HG03066 (cell line): ENCODE results near the gene HDHD3.
"Not testable (repeated sequence)": the region's sequence is repeated elsewhere in the genome, so short reads cannot be mapped to it uniquely, and the experiment has no call there.

ENCODE experiments used
- ATAC-seq: cut with Tn5 transposase; IDR thresholded peaks from one replicate; pipeline ENCODE4 v1.9.1; 2021; ENCODE audit warnings: low read depth; ENCODE audit not compliant: unreplicated experiment

Gene HDHD3

DNA sequence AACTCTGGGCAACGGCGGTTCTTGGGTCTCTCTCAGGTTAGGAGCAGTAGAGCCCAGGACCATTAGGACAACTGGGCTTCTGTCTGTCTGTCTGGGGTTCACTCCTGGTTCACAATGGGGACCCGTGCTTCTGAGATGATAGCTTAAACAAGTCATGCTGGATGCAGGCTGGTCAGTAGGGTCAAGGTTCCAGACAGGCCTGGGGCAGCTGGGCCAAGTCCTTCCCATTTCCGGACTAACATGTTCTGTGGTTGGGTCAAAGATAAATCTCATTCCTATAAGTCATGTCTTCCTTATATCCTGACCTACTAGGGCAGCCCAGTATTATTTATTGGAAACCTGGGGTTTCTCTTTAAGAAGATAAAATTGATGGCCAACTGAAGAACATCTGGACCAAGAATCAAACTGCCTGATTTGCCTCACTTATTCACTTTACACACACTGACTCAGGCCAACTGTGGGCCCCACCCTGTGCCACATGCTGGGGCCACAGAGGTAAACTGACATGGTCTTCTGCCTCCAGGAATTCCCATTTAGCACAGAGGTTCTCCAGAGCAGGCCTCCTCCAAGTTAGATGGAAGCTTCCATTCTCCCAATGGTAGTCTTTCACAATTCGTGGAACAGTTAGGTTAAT lies 8.3 kb downstream of the HDHD3 start:
- no peak for ATAC-seq

DNA sequence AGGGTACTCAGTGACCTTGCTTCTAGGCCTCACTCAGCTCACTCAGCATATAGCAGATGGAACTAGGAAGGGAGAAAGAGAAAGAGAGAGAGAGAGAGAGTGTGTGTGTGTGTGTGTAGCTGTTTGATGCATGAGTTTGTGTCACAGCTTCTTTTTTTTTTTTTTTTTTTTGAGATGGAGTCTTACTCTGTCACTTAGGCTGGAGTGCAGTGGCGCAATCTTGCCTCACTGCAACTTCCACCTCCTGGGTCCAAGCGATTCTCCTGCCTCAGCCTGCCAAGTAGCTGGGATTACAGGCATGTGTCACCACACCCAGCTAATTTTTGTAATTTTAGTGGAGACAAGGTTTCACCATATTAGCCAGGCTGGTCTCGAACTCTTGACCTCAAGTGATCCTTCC lies 11.1 kb downstream of the HDHD3 start:
- ATAC-seq, result not testable (repeated sequence)

DNA sequence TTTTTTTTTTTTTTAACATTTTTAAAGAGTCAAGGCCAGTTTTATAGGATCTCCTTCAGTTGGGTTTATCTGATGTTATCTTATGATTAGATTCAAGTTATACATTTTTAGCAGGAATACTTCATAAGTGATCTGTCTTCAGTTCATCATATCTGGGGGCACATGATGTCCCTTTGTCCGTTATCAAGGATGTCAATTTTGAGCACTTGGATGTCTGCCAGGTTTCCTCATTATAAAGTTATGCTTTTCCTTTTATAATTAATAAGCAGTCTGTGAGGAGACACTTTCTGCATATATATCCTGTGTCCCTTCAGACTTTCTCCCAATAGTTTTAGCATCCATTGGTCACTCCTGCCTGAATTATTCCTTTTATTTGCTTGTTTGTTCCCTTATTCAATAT lies 11.8 kb downstream of the HDHD3 start:
- ATAC-seq, result no peak

DNA sequence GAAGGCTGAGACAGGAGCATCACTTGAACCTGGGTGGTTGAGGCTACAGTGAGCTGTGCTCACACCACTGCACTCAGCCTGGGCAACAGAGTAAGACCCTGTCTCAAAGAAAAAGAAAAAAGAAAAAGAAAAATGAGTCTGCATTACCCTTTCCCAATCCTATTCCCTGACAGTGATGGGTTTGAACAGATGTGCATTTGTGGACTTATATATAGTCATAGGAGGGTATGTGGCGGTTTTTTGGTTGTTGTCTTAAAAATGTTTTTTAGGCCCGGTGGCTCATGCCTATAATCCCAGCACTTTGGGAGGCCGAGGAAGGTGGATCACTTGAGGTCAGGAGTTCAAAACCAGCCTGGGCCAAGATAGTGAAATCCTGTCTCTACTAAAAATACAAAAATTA lies 13.4 kb downstream of the HDHD3 start:
- ATAC-seq, result no peak

DNA sequence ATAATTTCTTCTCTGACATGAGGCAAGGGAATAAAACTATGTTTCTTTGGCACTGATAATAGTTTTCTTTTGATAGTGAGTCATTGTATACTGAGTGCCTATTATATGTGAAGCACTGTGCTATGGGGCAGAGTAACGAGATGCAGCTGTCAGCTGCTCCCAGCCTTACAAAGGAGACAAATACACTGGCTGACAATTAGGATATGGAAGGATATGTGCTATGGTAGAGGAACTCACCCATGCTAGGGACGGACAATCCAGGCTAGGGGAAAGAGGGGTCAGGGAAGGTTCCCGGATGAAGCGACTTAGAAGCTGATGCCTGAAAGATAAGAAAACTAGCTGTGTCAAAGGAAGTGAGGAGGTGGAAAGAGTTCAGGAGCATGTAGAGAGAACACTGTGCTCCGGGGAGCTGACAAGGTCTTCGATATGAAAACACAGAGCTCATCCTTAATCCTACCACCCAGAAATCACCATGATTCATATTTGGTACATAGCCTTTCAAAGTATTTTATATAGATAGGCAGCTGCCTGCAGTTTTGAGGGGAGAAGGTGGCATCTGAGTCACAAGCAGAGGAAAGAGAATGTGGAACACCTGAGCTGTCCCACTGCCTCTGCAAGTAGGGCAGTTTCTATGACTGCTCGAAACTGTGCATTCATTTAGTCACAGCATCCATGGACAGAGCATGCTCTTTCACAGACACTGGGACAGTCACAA lies 15.3 kb downstream of the HDHD3 start:
- no peak for ATAC-seq

DNA sequence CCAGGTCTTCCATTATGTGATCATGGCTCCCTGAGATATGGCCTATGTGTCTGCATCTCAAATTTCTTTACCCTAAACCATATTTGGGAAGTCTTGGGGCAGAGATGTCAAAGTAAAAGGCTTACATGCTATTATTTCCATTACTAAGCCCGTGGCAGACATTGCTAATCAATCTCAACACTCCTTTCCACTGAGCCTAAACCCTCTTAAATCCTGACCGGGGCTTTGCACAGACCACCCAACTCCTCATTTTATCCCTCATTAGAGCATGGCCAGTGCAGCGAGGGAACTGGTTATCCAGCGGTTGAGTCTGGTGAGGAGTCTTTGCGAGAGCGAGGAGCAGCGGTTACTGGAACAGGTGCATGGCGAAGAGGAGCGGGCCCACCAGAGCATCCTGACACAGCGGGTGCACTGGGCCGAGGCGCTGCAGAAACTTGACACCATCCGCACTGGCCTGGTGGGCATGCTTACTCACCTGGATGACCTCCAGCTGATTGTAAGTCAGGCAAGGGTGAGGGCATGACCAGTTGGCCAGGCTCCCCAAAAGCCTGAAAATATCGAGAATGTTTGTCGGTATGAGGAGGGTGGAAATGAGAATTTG lies 16.4 kb downstream of the HDHD3 start:
- no peak for ATAC-seq

DNA sequence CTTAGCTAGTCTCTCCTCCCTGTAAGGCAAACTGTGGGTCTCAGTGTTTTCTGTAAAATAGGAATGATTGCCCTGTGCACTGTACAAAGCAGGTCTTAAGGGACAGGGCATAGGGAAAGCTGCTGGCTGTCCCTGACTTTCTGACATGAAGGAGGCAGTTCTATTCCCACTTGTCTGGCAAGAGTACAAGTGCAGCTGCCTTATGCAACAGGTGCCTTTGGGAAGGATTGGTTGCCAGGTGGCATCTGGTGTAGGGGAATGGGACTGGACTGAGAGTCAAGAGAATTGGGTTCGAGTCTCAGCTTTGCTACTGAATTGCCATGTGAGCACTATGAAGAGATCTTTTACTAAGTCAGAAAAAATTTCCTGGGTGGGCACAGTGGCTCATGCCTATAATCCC lies 17.4 kb downstream of the HDHD3 start:
- ATAC-seq, result no peak

DNA sequence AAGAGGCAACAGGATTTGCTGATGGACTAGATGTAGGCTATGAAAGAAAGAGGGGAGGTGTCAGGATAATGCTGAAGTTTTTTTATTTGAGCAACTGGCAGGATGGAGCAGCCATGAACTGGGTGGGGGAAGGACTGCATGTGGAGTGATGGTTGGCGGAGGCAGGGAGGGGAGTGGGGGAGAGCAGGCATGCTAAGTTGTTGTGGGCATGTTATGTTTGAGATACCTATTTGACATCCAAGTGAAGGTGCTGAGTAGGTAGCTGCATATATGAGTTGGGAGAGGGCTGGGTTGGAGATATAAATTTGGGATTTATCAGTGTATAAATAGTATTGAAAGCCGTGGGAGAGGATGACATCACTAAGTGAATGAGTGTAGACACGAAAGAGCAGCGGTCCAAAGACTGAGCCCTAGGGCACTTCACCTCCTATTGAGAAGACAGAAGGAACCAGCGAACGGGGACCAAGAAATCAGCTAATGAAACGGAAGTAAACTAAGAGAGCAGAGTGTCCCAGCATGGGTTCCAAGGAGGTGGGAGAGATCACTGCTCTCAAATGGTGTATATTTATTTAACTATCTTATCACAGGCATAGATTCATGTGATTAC lies 20.0 kb downstream of the HDHD3 start:
- ATAC-seq, result no peak

DNA sequence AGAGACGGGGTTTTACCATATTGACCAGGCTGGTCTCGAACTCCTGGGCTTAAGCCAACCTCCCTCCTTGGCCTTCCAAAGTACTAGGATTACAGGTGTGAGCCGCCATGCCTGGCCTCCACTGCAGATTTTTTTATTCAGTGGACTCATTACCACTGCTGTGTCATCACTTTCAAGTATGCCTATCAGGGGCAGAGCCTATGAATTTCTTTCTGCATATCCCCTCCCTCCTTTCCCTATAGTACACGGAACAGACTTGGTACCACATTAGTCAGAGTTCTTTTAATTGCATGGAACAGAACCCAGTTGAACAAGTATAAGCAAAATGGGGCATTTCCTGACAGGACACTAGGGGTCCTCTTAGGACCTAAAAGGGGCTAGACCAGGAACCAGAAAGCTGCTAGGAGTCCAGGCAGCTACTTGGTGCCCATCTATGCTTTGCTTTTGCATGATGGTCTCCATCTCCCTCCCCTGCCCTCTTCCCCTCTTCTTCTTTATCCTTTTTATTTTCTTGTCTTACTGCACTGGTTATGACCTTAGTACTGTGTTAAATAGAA lies 21.7 kb downstream of the HDHD3 start:
- no peak for ATAC-seq

DNA sequence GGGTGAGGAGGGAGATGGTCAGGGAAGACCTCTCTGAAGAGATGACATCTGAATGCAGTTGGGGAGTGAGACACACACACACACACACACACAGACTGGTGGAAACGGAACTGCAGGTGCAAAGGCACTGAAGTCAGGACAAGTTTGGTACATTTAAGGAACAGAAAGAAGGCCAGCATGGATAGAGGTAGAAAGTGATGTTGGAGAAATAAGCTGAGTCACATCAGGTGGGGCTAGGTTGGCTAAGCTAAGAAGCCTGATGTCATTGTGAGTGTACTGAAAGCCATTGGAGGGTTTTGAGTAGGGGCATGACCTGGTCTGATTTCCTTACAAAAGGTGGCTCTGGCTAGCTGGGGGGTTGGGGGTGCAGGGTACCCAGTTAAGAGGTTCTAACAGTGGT lies 24.4 kb downstream of the HDHD3 start:
- ATAC-seq, result no peak

DNA sequence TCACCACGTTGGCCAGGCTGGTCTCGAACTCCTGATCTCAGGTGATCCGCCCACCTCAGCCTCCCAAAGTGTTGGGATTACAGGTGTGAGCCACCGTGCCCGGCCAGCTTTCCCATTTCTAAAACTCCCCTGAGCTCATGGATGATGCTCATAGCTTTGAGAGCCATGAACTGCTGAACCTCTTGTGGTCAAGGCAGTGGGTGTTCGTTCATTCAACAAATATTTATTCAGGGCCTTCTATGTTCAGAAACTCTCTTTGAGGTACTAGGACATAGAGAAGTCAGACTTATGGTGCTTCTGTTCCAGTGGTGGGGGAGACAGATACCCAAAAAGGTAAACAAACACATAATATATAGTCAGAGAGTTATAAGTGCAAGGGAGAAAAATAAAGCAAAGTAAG lies 24.8 kb downstream of the HDHD3 start:
- ATAC-seq, result no peak

DNA sequence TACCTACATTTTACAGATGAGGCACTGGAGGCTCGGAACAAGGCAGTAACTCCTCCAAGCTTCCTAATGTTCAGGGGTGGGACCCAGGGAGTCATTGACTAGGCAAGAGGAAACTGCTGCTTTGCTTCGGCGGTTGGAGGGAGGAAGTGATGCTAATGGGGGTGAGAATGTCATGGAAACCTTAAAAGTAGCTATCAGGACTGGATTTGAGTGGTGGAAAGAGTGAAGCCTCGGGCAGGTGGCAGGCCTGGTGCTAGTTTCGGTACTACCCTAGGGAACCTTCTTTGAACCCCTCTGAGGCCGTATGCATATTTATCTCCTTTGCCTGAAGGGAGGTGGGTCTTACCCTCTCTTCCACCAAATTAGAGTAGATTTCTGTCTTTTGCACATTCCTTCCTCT lies 25.8 kb downstream of the HDHD3 start:
- ATAC-seq, result no peak

DNA sequence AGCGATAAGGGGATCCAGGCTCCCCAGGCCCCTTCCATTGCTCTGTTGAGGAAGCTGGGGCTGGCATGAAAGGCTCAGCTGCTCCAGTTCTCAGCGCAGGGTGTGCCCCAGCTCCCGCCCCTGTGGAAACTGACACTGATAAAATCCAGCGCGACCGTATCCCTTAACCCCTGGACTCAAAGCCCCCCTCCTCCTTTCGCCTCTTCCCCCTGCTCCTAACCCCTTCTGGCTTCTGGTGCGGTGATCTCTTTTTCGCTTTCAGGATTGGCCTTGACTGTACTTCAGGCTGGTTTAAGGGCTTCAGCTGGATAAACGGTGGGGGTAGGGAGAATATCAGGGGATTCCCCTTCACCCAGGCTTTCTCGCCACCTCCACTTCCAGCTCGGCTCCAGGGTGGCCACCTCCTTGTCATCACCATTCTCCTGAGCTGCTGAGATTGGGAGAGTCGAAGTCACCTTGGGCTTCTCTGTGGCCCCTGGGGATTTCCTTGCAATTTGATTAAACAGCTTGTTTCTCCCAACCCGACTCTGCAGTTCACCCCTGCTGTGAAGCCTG lies 26.6 kb downstream of the HDHD3 start:
- ATAC-seq, result no peak

DNA sequence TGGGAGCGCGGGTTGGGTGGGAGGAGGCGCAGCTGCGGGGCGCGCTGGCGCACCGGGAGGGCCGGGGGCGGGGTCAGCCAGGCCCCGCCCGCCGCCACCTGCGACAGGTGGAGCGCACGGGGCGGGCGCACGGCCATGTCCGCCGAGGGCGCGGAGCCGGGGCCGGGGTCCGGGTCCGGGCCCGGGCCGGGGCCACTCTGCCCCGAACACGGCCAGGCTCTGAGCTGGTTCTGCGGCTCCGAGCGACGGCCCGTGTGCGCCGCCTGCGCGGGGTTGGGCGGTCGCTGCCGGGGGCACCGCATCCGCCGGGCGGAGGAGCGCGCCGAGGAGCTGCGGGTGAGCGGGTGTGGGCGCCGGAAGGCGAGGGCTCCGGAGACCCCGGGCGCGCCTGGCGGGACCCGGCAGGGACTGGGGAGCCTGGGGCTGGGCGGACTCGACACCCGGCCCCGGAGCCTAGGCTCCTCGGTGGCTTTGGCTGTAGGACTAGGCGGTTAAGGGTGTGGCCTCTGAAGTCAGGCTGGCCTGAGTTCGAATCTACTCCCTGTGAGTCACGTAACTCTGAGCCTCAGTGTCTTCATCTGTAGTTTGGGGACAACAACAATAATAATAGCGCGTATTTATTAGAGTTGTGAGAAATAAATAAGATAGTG lies 27.2 kb downstream of the HDHD3 start, which contains the start of gene BSPRY:
BSPRY (plus strand) TSS at position 97 of the 650 bp plus-strand sequence; CDS start at position 136, 39 bp downstream.
- no peak for ATAC-seq

DNA sequence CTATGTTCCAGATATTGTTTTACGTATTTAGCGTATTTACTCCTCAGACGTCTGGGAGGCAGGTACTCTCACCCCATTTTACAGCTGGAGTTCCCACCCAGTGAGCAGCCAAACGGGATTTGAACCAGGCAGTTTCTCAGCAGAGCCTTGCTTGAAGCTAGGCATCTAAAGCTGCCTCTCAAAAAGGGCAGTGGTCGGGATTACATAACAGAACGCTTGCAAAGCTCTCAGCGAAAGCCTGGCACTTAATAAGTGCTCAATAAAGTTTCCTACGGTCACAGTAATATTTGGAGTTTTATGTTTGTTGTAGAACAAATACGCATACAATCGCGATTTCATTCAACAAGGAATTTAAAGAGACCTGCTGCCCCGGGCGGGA lies 27.7 kb downstream of the HDHD3 start:
- no peak for ATAC-seq

DNA sequence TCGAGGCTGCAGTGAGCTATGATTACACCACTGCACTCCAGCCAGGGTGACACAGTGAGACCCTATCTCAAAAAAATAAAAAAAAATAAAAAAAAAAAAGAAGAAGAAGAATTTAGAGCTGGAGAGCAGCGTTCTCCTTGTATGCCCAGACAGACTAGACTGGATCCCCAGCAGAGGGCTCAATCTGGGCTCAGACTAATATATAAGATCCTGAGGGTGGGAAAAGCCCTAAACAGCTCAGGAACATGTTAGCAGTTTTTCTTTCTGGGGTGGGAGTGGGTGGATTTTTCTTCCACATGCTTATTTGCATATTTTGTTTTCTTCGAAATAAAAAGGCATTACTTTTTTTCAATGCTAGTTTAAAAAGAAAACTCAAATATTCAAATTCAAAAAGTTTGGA lies 28.3 kb downstream of the HDHD3 start:
- no peak for ATAC-seq

DNA sequence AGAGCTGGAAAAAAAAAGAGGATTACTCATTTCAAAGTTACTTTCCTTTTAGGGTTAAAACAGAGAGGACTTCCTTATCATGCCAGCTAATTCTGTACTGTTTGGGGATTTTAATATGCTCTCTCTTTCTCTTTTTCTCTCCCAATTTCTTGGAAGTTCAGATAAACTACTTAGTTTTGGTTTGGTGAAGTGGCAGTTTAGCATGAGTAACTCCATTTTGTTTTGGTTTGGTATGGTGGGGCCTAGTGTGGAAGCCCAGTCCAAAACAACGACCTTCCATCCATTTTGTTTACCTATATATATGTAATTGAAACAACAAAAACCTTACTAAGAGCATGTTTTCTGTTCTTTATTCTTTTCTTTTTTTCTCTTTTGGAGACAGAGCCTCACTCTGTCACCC lies 31.1 kb downstream of the HDHD3 start:
- ATAC-seq, result no peak

DNA sequence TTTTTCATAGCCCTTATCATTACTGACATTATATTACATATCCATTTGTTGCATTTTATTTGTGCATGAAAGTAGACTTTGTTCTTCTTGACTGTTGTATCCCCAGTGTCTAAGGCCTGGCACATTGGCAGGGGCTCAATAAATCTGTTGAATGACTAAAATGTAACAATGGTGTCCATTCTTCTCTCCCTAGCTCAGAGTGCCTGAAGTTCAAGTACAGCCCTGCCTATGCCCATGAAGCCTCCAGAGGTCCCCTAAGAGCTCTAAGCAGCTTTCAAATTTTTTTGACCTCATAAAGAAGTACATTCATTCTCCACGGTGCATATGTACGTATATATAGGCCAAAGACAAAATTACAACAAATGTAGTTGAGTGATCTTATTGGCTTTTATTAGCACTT lies 31.6 kb downstream of the HDHD3 start:
- no peak for ATAC-seq

DNA sequence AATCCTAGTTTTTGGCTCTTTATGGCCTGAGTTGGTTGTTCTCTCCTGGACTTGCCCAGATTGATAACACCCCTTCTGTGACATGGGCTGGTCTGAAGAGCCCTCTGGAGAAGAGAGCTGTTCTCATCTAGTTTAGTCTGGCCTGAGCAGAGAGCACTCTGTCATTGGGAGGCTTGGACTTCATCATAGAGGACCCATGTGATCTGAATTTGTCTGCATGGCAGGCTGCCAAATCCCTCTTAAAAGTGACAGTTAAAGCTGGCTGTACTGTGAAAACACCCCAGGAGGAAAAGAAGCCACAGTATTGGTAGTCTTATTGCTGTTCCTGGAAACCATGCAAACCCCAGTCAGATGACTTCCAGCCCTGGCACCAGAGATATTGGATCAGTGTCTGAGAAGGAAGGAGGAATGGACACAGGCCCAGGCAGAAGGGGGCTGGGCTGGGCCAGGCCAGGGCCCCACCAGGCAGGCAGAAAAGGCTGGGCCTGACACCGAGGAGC lies 33.0 kb downstream of the HDHD3 start:
- no peak for ATAC-seq

DNA sequence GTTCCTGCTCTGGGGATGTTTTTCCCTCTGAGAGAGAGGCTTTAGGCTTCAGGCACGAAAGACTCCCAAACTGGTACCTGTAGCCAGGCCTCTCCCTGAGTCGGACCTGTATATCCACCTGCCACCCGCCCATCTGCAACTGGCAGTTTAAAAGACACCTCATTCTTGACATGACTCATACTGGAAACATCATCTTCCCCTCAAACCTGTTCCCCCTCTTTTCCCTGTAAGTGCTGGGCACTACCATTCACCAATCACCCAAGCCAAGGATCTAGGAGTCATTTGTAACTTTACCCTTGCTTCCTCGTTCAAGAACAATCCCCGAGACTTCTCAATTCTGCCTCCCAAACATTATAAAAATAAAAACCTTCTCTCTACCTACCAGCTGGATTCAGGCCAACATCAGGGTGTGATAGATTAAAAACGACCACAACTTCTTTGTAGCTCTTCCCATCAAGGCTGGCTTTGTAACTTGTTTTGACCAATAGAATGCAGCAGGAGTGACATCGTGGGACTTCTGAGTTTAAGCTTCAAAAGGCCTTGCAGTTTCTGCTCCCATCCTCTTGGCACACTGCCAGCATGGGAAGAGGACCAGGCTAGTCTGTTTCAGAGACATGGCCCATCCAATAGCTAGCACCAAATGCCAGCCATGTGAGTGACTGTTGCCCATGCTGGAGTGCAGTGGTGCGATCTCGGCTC lies 34.9 kb downstream of the HDHD3 start:
- no peak for ATAC-seq
